HG02763 (cell line): ENCODE measurements around the gene CHST5.
A peak's percentile ranks its signal among the peaks of the same experiment; 100 is the strongest.
"Not testable (repeated sequence)": the region's sequence is repeated elsewhere in the genome, so short reads cannot be mapped to it uniquely, and the experiment has no call there.

Experiments
- ATAC-seq: cut with Tn5 transposase; IDR thresholded peaks from one replicate; pipeline ENCODE4 v1.9.1; 2021; ENCODE audit warnings: mild to moderate bottlenecking, moderate library complexity; ENCODE audit not compliant: unreplicated experiment

Gene CHST5

DNA sequence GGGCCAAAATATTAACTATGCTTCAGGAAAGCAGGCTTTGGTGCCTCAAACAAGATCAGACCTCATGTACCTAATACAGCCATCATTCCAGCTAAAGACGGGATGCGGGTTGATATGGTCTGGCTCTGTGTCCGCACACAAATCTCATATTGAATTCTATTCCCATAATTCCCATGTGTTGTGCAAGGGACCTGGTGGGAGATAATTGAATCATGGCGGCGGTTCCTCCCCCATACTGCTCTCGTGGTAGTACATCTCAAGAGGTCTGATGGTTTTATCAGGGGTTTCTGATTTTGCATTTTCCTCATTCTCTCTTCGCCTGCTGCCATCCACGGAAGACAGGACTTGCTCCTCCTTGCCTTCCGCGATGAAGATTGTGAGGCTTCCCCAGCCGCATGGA, 21.6 kb downstream of the CHST5 start:
- no peak for ATAC-seq

DNA sequence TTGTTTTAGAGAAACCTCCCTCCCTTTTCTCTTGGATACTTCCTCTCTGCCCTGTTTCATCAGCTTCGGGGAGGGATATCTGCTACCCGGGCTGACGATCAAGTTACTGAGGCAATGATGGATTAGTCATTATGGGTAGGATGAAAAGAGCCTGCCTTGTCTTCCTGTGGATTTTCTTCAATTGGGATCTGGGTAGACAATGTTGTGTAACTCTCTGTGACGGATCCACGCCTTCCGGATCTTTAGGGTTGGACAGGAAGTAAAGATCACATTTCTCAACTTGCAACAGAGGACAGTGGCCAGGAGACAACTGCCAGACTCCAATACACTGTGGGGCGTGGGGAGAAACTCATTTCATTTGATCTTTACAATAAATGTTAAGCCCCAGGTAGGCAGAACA, 29.3 kb downstream of the CHST5 start:
- ATAC-seq = no peak

DNA sequence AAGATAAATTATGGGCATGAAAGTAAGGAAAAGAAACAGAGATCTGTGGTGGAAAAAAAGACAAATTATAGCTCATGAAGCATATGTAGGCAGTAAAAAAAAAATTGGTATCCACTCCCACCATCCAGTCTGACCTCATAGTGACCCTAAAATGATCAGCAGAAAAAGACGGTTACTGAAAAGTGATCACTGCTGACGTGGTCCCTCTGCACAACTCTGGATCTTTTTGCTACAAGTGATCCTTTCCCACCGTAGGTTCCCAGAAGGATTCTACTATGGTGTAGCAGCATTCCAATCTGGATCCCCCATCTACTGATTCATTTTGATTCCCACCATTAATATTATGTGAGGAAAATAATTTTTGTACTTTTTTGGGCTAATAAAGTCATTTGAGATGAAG, 29.8 kb downstream of the CHST5 start:
- no peak for ATAC-seq

DNA sequence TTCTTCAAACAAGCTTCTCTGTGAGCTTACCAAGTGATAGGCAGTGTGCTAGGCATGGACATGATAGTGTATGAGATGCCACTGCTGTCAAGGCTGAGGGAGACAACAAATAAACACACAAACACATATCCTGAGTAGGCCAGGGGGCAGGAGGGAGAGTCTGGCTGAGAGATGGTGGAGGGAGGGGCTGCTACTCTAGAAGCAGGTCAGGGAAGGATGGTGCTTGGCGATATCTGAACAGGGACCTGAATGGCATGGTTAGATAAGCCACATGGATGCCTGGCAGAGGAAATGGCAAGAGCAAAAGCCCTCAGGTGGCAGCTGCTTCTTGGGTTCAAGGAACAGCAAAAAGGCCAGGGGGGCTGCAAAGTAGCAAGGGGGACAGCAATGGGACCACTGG, 32.1 kb downstream of the CHST5 start:
- ATAC-seq = no peak

DNA sequence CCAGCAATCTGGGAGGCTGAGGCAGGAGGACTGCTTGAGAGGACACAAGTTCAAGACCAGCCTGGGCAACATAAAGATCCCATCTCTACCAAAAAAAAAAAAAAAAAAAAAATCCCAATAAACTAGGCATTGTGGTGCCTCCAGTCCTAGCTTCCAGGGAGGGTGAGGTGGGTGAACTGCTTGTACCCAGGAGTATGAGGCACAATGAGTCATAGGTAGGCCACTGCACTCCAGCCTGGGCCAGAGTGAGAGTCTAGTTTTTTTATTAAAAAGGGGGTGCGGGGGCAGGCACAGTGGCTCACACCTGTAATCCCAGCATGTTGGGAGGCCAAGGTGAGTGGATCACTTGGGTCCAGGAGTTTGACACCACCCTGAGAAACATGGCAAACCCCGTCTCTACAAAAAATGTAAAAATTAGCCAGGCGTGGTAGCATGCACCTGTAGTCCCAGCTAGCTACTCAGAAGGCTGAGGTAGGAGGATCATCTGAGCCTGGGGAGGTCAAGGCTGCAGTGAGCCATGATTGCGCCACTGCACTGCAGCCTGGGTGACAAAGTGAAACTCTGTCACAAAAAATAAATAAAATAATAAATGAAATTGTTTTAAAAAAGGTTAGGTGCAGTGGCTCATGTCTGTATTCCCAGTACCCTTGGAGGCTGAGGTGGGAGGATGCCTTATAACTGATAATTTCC, 32.8 kb downstream of the CHST5 start:
- no peak for ATAC-seq

DNA sequence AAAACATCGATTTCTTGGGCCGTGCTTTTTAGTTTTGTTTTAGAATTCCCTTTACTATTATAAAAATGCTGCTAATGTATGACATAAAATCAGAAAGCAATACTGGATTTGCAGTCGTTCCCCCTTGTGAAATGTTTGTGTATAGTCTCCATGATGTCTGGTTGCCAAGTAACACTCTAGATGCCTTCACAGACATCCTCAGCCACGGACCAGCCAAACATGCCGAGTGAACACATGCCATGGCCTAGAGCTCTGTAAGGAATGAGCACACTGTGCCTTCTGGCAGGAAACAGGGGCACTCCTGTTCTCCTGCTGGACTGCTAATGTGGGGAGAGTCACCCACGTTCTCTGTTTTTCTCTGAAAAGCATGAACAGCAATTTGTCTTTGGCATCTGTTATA, 34.1 kb downstream of the CHST5 start:
- ATAC-seq = not testable (repeated sequence)

DNA sequence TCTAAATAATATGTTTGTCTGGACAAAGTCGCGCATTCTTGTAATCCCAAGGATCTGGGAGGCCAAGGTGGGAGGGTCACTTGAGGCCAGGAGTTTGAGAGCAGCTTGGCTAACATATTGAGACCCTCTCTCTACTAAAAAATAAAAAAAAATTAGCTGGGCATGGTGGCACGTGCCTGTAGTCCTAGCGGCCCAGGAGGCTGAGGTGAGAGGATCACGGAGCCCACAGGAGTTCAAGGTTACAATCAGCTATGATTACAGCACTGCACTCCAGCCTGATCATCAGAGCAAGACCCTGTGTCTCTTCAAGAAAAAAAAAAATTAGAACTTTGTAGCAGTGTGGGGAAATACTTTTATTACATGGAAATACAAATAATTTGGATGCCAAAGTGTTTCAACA, 34.5 kb downstream of the CHST5 start:
- ATAC-seq = no peak

DNA sequence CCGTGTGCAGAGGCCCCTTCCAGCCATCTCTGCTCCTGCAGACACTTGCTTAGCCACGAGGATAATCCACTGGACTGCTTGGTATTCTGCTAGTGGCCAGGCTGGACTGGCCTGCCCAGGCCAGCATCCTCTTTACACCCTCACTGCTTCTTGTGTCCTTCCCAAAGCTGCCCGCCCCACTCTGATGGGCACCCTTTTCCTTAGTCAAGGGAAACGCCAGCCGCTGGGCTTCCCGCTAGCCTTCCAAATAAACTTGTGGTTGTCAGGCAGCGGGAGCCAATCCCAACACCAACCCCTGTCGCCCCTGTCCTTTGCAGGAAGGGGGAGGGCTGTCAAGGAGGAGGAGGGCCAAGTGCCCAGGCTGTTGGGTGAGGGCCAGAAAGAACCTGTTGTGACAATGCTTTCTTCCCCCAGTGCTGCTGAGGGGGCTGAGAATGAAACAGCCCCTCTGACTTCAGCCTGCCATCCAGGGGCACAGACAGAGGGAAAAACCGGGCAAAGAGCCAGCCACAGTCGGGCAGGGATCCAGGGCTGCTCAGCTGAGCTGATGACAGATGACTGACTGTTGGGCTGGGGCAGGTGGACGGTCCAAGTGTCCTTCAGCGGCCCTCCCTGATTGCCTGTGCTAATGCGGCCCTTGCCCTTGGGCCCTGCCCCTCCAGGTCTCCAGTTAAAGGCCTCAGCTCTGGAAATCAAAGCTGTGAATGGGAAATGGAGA, 37.1 kb downstream of the CHST5 start:
- ATAC-seq = not testable (repeated sequence)

DNA sequence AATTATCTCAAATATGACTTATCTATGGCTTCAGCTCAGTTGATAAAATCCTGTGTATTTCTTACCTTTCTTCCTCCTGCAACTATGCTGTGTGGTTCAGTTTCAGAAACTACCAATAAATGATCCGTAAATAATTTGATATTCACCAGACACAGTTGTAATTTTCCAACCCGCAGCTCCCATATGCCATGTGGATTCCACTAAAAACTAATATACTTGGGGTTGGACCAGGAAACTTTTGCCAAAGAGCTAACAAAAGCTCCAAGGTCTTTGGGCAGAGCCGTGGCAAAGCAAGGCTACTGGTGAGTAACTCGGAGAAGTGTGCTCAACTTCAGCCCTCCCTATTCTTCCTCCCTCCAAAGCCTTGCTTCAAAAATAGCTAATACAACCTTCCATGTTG, 38.4 kb downstream of the CHST5 start:
- no peak for ATAC-seq

DNA sequence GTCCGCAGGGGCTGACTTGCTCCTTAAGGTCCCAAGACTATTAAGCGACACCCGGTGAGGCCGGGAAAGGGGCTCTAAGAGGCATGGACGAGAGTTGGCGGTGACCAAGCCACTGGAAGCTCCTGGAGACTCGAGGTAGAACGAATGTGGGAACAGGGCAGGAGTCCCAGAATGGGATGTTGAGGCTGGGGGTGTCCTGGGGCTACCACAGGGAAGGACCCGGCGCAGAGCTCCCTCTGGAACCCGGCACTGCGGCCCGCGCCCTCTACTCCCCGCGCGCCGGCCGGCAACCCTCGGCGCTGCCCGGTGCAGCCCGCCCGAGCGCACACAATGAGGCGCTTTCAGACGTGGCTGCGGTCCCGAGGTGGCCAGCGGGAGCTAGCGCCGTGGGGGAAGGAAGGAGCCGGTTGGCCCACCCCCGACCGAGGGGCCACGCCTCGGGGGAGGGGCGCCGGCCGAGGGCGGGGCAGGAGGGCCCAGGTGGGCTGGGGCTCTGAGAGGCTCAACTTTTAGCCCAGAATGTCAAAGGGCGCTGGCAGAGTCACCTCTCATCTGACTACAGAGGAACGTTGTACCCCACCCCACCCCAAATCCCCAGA, 40.7 kb downstream of the CHST5 start, which contains the start of gene CHST6:
TSS of gene CHST6 (minus strand) at position 366 of the 599 bp plus-strand sequence. CDS start 15,613 bp downstream, outside the sequence.
- peak; percentile 48 for ATAC-seq

DNA sequence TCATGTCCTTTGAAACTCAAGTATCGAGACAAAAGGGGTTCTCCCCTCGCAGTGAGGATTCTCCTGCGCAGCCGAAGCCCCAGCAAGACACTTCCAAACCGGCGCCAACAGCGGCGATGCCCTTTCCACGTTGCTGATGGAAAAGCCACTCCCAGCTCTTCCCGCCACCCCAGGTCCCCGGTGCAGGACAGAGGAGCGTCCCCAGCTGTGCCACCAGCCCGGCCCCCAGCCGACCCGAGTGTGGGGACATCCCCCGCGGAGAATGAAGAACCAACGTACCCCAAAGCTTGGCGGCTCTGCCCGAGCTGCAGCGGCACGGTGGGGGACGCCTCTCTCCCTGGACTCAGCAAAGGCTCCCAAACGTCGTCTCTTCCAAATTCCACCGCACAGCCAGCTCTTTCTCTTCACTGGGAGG, 41.2 kb downstream of the CHST5 start:
- ATAC-seq = no peak

DNA sequence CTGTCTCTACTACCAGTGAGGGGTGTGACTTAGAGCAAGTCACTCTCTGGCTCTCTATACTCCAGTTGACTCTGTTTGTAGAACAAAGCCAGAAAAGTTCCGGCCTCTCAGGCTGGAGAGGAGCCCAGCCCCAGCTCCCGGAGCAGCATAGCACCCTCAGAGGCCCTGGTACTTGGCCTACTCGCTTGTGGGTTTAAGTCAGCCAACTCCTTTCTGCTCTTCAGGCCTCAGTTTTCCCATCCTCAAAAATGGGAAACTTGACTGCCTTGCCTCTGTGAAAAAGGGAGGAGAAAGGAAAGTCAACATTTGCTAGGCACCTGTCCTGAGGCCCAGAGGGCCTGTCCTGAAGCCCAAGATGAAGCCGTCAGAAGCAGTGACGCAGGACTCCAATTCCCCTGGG, 41.7 kb downstream of the CHST5 start:
- no peak for ATAC-seq

DNA sequence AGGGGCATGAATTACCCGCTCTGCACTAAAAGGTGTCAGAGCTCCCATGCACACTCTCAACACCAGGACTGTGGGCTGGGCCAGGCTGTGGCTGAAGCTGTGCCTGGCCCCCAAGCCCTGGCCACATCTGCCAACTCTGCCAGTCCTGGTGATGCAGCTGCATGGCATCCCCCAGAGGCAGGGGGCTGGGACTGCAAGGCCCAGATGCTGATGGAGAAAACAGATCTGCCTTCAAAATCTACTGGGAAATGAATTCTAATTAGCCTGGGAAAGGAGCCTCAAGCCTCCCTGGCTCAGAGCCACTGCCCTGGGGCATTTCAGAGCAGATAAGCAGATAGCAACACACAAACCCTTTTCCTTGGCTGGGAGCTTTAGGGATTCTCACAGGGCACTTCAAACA, 44.0 kb downstream of the CHST5 start:
- ATAC-seq = no peak

DNA sequence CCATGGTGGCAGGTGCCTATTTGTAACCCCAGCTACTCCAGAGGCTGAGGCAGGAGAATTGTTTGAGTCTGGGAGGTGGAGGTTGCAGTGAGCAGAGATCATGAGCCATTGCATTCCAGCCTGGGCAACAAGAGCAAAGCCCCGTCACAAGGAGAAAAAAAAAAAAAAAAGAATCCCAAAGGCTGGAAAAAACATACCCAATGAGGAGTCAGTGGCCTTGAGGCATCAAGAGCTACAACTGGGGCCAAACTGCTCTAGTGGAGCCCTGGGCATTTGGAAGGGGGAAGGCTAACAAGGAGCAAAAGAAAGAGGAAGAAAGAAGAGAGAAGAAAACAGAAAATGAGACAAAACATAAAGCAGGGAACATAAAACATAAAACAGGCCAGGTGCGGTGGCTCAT, 47.6 kb downstream of the CHST5 start:
- ATAC-seq = no peak

DNA sequence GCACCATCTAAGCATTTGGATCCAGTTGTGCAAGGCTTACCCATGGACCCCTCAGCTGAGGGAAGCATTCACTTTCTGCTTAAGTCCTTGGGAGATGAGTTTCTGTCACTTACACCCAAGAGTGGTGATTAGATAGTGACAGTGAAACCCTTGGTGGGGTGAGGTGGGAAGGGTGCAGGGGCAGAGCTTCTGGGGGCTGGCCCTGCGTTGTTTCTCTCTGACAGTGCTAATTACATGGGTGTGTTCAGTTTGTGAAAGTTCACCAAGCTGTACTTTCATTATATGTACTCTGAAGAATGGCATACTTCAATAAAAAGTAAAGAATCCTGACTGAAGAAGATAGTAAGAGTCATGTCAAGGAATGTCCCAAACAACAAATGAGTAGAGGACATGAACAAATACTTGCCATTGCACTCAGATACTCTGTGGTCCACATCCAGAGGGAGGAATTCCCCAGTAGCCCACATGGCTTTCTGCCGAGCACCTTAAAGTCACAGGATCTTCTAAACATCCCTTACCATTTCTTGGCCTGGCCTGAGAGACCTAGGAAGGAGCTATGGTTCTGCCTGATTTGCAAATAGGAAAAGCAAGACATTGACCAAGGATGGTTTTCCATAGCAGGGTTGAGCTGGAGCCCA, 49.1 kb downstream of the CHST5 start:
- peak; percentile 70 for ATAC-seq

DNA sequence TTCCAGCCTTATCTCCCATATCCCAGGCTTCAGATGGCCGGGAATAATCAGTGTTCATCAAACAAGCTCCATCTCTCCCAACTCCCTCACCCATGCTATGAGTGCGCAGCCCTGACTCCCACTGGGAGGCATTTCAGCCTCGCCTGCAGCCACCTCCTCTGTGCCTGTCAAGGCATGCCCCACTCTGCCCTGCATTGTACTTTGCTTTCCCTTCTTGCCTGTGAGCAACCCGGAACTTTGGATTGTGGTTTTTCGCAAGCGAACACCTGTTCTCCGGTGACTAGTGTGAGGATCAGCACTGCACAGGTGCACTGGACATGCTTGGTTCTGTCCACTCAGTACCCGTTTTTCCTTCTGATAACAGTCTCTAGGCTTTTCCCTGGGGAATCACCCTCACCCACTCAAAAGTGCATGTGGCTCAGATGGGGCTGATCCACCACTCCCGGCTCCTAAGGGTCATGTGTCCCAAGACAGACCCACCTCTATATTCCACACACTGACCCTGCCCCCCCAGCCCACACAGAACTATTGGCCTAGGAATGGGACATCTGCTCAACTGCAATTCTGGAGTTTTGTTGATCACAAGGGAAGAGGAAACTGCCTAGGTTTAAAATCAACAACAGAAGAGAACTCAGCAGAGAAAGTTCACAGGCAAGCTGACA, 49.8 kb downstream of the CHST5 start:
- ATAC-seq = no peak

DNA sequence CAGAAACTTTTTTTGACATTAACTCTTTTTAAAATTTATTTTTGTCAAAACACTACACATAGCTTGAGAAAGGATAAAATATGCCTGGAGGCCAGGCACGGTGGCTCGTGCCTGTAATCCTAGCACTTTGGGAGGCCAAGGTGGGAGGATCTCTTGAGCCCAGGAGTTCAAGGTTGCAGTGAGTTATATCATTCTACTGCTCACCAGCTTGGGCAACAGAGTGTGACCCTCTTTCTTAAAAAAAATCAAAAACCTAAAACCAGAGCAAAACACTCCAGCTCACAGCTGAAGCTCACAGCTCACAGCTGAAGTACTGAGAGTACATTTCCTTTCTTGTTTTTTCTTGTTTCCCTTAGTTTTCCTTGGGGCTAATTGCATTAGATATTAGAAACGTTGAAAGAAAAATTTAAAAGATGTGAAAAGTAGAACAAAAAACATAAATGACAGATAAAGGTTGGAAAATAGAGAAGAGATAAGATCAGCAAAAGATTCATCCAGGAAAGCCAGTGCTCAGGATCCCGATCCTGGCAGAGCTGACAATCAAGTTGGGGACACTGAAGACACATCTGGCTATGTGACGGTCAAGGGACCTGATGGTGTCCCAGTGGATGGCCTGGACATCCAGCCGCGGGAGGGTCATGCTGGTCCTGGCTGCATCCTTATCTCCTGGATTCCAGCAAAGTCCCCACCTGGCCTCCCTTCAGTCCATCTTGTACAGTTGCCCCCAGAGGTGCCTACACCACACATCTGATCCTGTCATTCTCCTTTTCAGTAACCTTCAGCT, 50.5 kb downstream of the CHST5 start:
- no peak for ATAC-seq

DNA sequence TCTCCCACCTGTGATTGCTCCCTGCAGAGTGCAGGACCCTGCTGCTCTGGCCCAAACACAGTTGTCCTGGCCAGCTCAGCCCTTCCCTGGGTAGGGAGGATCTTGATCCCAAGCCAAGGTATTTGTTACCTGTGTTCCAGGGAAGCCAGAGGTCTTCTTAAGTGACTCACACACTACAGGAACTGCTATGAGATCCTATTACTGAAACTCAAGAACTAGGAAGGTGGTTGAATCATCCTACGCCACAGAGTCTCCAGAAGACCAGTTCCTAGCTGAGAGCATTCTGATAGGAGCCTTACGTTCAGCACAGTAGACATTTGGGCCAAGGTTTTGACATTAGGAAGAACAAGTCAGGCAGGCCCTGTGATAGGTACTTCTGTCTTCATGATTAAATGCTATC, 52.7 kb downstream of the CHST5 start:
- no peak for ATAC-seq

DNA sequence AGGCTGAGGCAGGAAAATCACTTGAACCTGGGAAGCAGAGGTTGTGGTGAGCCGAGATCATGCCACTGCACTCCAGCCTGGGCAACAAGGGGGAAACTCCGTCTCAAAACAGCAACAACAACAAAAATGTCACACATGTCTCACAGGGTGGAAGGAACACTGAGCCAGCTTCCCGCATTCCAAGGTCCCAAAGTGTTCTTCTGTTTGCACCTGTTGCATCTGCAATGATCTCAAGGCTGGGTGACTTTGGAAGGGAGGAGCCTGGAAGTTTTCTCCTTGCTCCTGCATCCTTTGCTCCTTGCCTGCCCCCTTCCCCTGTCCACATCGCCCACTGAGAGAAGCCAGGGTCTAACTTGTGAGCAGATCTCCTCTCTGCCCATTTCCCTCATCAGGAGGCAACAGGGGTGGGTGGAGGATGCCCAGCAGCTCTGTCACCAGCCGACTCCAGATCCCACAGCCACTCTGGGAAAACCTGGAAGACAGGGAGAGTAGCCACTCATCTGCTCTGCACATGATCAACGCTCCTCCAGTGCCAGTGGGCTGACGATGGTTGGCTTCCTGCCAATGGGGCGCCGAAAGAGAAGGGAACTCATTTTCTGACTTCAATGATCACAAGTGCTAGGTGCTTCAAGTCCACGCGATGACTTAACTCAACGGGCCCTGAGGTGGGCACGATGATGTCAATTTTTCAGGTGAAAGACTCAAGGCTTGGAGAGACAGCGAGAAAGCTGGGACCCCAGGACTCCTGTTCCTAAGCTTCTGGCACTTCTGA, 53.3 kb downstream of the CHST5 start:
- ATAC-seq = no peak

DNA sequence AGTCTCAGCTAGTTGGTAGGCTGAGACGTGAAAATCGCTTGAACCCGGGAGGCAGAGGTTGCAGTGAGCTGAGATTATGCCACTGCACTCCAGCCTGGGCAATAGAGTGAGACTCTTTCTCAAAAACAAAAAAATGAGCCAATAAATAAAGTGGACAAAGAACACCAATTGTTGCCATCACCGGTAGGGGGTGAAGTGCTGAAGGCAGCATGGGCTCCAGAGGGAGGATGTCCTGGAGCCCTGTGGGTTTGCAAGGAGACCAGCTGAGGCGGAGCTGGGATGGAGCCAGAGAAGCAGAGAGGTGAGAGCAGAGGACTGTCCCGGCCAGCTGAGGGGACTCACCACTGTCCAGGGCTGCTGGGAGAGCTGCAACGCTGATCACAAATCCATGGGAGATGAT, 54.4 kb downstream of the CHST5 start:
- ATAC-seq = no peak
